AG04450 (cell line): Measurements from ENCODE around the gene GNPTG. TPM values are rescaled to one million over a fixed set of nuclear protein-coding genes. Genes with fewer than 3 reads are reported as not detected.

ENCODE experiments used
- CTCF ChIA-PET: fragments of 300-600, 350-600 bp; formaldehyde crosslinking; extraction: SDS; loops from one replicate; lab custom pipeline; 2022; ENCODE audit warnings: antibody characterized with exemption, inconsistent platforms; lab: Charles Lee
- POLR2A ChIA-PET: fragments of 350-600 bp; formaldehyde crosslinking; extraction: SDS; loops from one replicate; lab custom pipeline; 2021; ENCODE audit warnings: antibody characterized with exemption, inconsistent platforms; lab: Yijun Ruan, JAX
- DNase-seq: peaks from one replicate; pipeline ENCODE4 v3.0.0-alpha.2; 2011; ENCODE audit warnings: low read depth, low spot score
- H3K27ac ChIP-seq: one replicate; pipeline ENCODE4 v1.5.1; 2012; ENCODE audit warnings: low read depth, low read length, control low read depth
- H3K27me3 ChIP-seq: one replicate; pipeline ENCODE4 v1.6.0; 2012; ENCODE audit warnings: low read length; ENCODE audit not compliant: control insufficient read depth, insufficient read depth
- H3K4me3 ChIP-seq: 2 replicates; pipeline ENCODE4 v1.5.1; 2011; ENCODE audit warnings: mild to moderate bottlenecking, low read depth, low read length, control low read depth
- H3K9me3 ChIP-seq: 2 replicates; pipeline ENCODE4 v1.5.1; 2012; ENCODE audit warnings: low read length; ENCODE audit not compliant: control insufficient read depth, insufficient read depth
- CTCF ChIP-seq: IDR thresholded peaks from 2 replicates; pipeline ENCODE4 v1.5.1; 2011; ENCODE audit warnings: low read depth, low read length, control low read depth, inconsistent platforms
- polyA minus RNA-seq: library from RNA; depleted of rRNA, polyadenylated mRNA; stranded (reverse); fragments of >200 nt; gene quantifications from 2 replicates; pipeline ENCODE4 v1.2.3, GENCODE V29; 2011; rRNA and poly(A)+ RNA removed
- polyA plus RNA-seq: library from polyadenylated mRNA; depleted of rRNA; stranded (reverse); fragments of >200 nt; gene quantifications from 2 replicates; pipeline ENCODE4 v1.2.3, GENCODE V29; 2011; rRNA removed

Gene GNPTG
- polyA plus RNA-seq (40.5 and 49.9 TPM in 2 replicates), polyA minus RNA-seq (17.7 and 29.0 TPM in 2 replicates)

- no peak within 1 kb of the TSS for H3K27ac ChIP-seq
- POLR2A ChIA-PET, result no interaction called here
Observed at GRCh38 chr16:1351582-1352362, at the start of gene GNPTG, which contains the start of gene TSR3. Gene GNPTG, plus strand, starts transcription at chr16:1351931. Its CDS starts 35 bp downstream, at chr16:1351966. Gene TSR3, minus strand, starts transcription at chr16:1351878. Its CDS starts 74 bp downstream, at chr16:1351804.

GRCh38 chr16:1305823-1306222 is 45.9 kb upstream of the GNPTG start:
- Histone ChIP-seq H3K27me3 (no peaks in the 10 kb centered on the region), H3K4me3 (no peak overlapping the region), H3K9me3 (no peaks in the 10 kb centered on the region), H3K27ac (no peak overlapping the region)
- no peak for TF ChIP-seq CTCF
- DNase-seq, result no peak
- ChIA-PET POLR2A (no interaction called here), CTCF (no interaction called here)

More at GRCh38 chr16:1351582-1352362, at the start of gene GNPTG, which contains the start of gene TSR3:
- Histone ChIP-seq H3K27me3 (no peaks in the 10 kb centered on the region), H3K4me3 (peak within 1 kb of the TSS; percentile 88), H3K9me3 (peaks cover 3% of the 10 kb centered on the region; the same call in 1 of the 2 replicates)
- no peak for TF ChIP-seq CTCF
- CTCF ChIA-PET, result no interaction called here
- peak; percentile 76 for DNase-seq

- POLR2A ChIA-PET, result no interaction called here
- no peak for DNase-seq
- CTCF ChIA-PET, result no interaction called here
Observed at GRCh38 chr16:1306334-1306733, 45.4 kb upstream of the GNPTG start.

GRCh38 chr16:1308036-1308976 is 43.4 kb upstream of the GNPTG start:
- no peak for TF ChIP-seq CTCF
- Histone ChIP-seq H3K9me3 (no peaks in the 10 kb centered on the region; the same call in 1 of the 2 replicates), H3K27me3 (no peaks in the 10 kb centered on the region), H3K4me3 (peak overlapping the region; percentile 63), H3K27ac (no peak overlapping the region)
- POLR2A ChIA-PET, result interaction anchor here (0.7 to 1.2 kb wide), 3 partner anchors 14 to 302 kb away, joined by 3 to 5 read pairs (median 4); no protein-coding TSS in a partner anchor
- CTCF ChIA-PET, result no interaction called here
- no peak for DNase-seq

More at GRCh38 chr16:1306334-1306733, 45.4 kb upstream of the GNPTG start:
- TF ChIP-seq CTCF, result no peak
- Histone ChIP-seq H3K27me3 (no peaks in the 10 kb centered on the region), H3K9me3 (no peaks in the 10 kb centered on the region), H3K27ac (no peak overlapping the region), H3K4me3 (no peak overlapping the region)
